Spleen (tissue), 11 donors: Measurements from ENCODE around the gene FSTL3. TPM values are rescaled to one million over a fixed set of nuclear protein-coding genes. Genes with fewer than 3 reads are reported as not detected.
A peak's percentile ranks its signal among the peaks of the same experiment; 100 is the strongest.

Experiments
- DNase-seq: peaks from one replicate; pipeline ENCODE4 v3.0.0-alpha.2; 2020
- H3K27ac ChIP-seq, 8 donors: fragments of 200-600 bp; sonication (generic) in 7 of 8; 1 replicate in 4 of 8; 2 replicates in 4 of 8; pipeline versions ENCODE4 v1.5.0 to v1.8.0; 2016 to 2021; ENCODE audit warnings: inconsistent platforms in 4 of 8, mild to moderate bottlenecking in 4 of 8, moderate library complexity in 1 of 8
- H3K27me3 ChIP-seq, 7 donors: fragments of 200-600 bp; sonication (generic) in 6 of 7; replicated peaks in 1 of 7; 1 replicate in 4 of 7; 2 replicates in 3 of 7; pipeline versions ENCODE4 v1.5.0 to v1.8.0; 2016 to 2021; ENCODE audit warnings: inconsistent platforms in 3 of 7, mild to moderate bottlenecking in 1 of 7
- H3K36me3 ChIP-seq, 6 donors: fragments of 200-600 bp; sonication (generic) in 5 of 6; 1 replicate in 4 of 6; 2 replicates in 2 of 6; pipeline versions ENCODE4 v1.5.0 to v1.8.0; 2016 to 2021; ENCODE audit warnings: inconsistent platforms in 2 of 6
- H3K4me1 ChIP-seq, 6 donors: fragments of 200-600 bp; sonication (generic) in 5 of 6; 1 replicate in 3 of 6; 2 replicates in 3 of 6; pipeline versions ENCODE4 v1.5.0 to v1.8.0; 2016 to 2021; ENCODE audit warnings: inconsistent platforms in 3 of 6
- H3K4me3 ChIP-seq, 8 donors: fragments of 200-600 bp; sonication (generic) in 7 of 8; 1 replicate in 4 of 8; 2 replicates in 4 of 8; pipeline versions ENCODE4 v1.5.0 to v1.8.0; 2016 to 2021; ENCODE audit warnings: inconsistent platforms in 4 of 8, mild to moderate bottlenecking in 4 of 8, moderate library complexity in 2 of 8
- H3K9me3 ChIP-seq, 8 donors: fragments of 200-600 bp; sonication (generic) in 7 of 8; 1 replicate in 4 of 8; 2 replicates in 4 of 8; pipeline versions ENCODE4 v1.5.0 to v1.8.0; 2016 to 2021; ENCODE audit warnings: inconsistent platforms in 4 of 8
- CTCF ChIP-seq, 11 experiments: fragments of 200-600 bp in 7 of 11; fragments of 450-650 bp in 4 of 11; sonication (generic) in 4 of 11; IDR thresholded peaks in 8 of 11; conservative IDR thresholded peaks in 3 of 11; 1 replicate in 7 of 11; 2 replicates in 4 of 11; pipeline versions ENCODE4 v1.4.0 to v1.8.0; 2016 to 2021; ENCODE audit warnings: antibody characterized with exemption in 11 of 11, inconsistent platforms in 4 of 11, mild to moderate bottlenecking in 1 of 11
- POLR2A ChIP-seq, 3 donors: fragments of 450-650 bp; IDR thresholded peaks; one replicate each; pipeline ENCODE4 v1.5.1; 2017; ENCODE audit warnings: antibody characterized with exemption in 3 of 3, mild to moderate bottlenecking in 1 of 3
- POLR2AphosphoS5 ChIP-seq, 3 donors: sonication (generic); formaldehyde crosslinking; IDR thresholded peaks; one replicate each; pipeline ENCODE4 v1.5.1; 2017; ENCODE audit warnings: antibody characterized with exemption in 3 of 3
- WGBS, 5 donors: extraction: QIAGEN DNeasy Blood & Tissue Kit in 3 of 5; methylation state at CpG; one replicate each; pipeline versions ENCODE4 v1.1.5 to v1.1.7; 2013 to 2018; 5-methylcytosine and 5-hydroxymethylcytosine counted together
- intact Hi-C: fragments of 100-400 bp; cut with DNase I; formaldehyde crosslinking; loops from one replicate; pipeline ENCODE4 v1.15.0; 2023; ENCODE audit warnings: low total_unique reads
- polyA plus RNA-seq, 3 donors: library from polyadenylated mRNA; stranded (reverse); fragments of 200-250 nt; gene quantifications; one replicate each; pipeline ENCODE4 v1.2.1, GENCODE V29; 2013
- total RNA-seq, 7 donors: library from RNA; depleted of rRNA in 3 of 7; stranded (reverse); fragments of >200 nt in 3 of 7; fragmentation: NEBNext Ultra II Directional in 4 of 7; extraction: Animal tissue kit (Norgen Biotek cat#: 25700) in 4 of 7; gene quantifications; one replicate each; pipeline versions ENCODE4 v1.1.0 to v1.2.1, GENCODE V29; 2016 to 2021
- donor health status: healthy with polysubstance abuse.
- donor health status: DM: no; HTN: no; CAD: no; lungs with moderate emphysema.
- donor health status: DM: no; HTN: no; CAD: no.
- donor health status: Bipolar disorder and iron deficiency.
- donor health status: healthy.
- donor health status: DM: no; HTN: no; CAD: no.
- donor health status: DM: yes; HTN: yes; CAD: no.

Gene FSTL3
- total and polyA plus RNA-seq, 10 donors = 5.6 to 43.4 (median 15.3) TPM

GRCh38 chr19:641702-642101, 34.5 kb upstream of the FSTL3 start:
- intact Hi-C loops = no loop called here
- DNase-seq = no peak

GRCh38 chr19:642767-643727, 33.1 kb upstream of the FSTL3 start:
- peaks cover 0 to 14% (median 0%) of the 10 kb centered on the region in 7 donors for H3K27me3 ChIP-seq
- intact Hi-C loops = no loop called here
- no peak for TF ChIP-seq CTCF (IDR thresholded peaks at IDR 0.05 in 8 of 11, conservative IDR thresholded peaks at IDR 0.05 in 3 of 11)
- no peak for TF ChIP-seq POLR2A (IDR thresholded peaks at IDR 0.05)
- peak in 2 of 3 donors; percentile 25 to 60 for TF ChIP-seq POLR2AphosphoS5 (IDR thresholded peaks at IDR 0.05)
- H3K4me1 ChIP-seq = peaks cover 9 to 29% (median 18%) of the 10 kb centered on the region in 6 donors
- no peak overlapping the region for H3K27ac ChIP-seq
- H3K9me3 ChIP-seq = no peaks in the 10 kb centered on the region
- H3K4me3 ChIP-seq = no peak overlapping the region
- no peak for DNase-seq
- 66 to 84% (median 79%) methylated on average over 15 to 70 of the region's 70 CpGs for WGBS, 5 donors
- H3K36me3 ChIP-seq = peaks cover 0 to 51% (median 34%) of the 10 kb centered on the region in 6 donors

More at GRCh38 chr19:641702-642101, 34.5 kb upstream of the FSTL3 start:
- peaks cover 0 to 14% (median 0%) of the 10 kb centered on the region in 7 donors for H3K27me3 ChIP-seq
- no peaks in the 10 kb centered on the region for H3K9me3 ChIP-seq
- no peak overlapping the region for H3K4me3 ChIP-seq
- no peak for TF ChIP-seq POLR2AphosphoS5 (IDR thresholded peaks at IDR 0.05)
- no peak for TF ChIP-seq POLR2A (IDR thresholded peaks at IDR 0.05)
- no peak for TF ChIP-seq CTCF (IDR thresholded peaks at IDR 0.05 in 8 of 11, conservative IDR thresholded peaks at IDR 0.05 in 3 of 11)
- peaks cover 9 to 29% (median 18%) of the 10 kb centered on the region in 6 donors for H3K4me1 ChIP-seq
- H3K27ac ChIP-seq = no peak overlapping the region
- 71 to 86% (median 82%) methylated on average over 7 to 17 of the region's 17 CpGs for WGBS, 5 donors
- H3K36me3 ChIP-seq = peaks cover 0 to 37% (median 20%) of the 10 kb centered on the region in 6 donors

- 90 to 93% (median 90%) methylated on average over 21 to 24 of the region's 24 CpGs for WGBS, 5 donors
- H3K36me3 ChIP-seq = peaks cover 0 to 58% (median 40%) of the 10 kb centered on the region in 6 donors
Measured at GRCh38 chr19:643736-644135, 32.5 kb upstream of the FSTL3 start.

More at GRCh38 chr19:643736-644135, 32.5 kb upstream of the FSTL3 start:
- Histone ChIP-seq H3K4me1 (peaks cover 6 to 23% (median 14%) of the 10 kb centered on the region in 6 donors), H3K9me3 (no peaks in the 10 kb centered on the region), H3K27me3 (peaks cover 0 to 11% (median 0%) of the 10 kb centered on the region in 7 donors), H3K27ac (no peak overlapping the region), H3K4me3 (no peak overlapping the region)
- DNase-seq = no peak
- intact Hi-C loops = no loop called here
- TF ChIP-seq CTCF (IDR thresholded peaks at IDR 0.05 in 8 of 11, conservative IDR thresholded peaks at IDR 0.05 in 3 of 11) (no peak), POLR2A (IDR thresholded peaks at IDR 0.05) (no peak), POLR2AphosphoS5 (IDR thresholded peaks at IDR 0.05) (no peak)
